LNCaP clone FGC (cell line): ENCODE data around the gene MBD2.

Source experiments
- DNase-seq: peaks from one replicate; pipeline ENCODE4 v3.0.0-alpha.2; 2011; ENCODE audit warnings: low read depth
- H3K4me3 ChIP-seq: 2 replicates; pipeline ENCODE4 v1.5.1; 2011; ENCODE audit warnings: mild to moderate bottlenecking, low read depth, low read length, control low read depth
- TF ChIP-seq, protein P1 (sequence below): IDR thresholded peaks from 2 replicates; pipeline ENCODE4 v1.5.1; 2012; ENCODE audit warnings: mild to moderate bottlenecking; ENCODE audit not compliant: control insufficient read depth, insufficient read depth; ENCODE audit errors: extremely low read depth

Gene MBD2

GRCh38 chr18:54202851-54203250 is 21.6 kb downstream of the MBD2 start:
- no peak overlapping the region for H3K4me3 ChIP-seq
- DNase-seq = no peak

DNA sequence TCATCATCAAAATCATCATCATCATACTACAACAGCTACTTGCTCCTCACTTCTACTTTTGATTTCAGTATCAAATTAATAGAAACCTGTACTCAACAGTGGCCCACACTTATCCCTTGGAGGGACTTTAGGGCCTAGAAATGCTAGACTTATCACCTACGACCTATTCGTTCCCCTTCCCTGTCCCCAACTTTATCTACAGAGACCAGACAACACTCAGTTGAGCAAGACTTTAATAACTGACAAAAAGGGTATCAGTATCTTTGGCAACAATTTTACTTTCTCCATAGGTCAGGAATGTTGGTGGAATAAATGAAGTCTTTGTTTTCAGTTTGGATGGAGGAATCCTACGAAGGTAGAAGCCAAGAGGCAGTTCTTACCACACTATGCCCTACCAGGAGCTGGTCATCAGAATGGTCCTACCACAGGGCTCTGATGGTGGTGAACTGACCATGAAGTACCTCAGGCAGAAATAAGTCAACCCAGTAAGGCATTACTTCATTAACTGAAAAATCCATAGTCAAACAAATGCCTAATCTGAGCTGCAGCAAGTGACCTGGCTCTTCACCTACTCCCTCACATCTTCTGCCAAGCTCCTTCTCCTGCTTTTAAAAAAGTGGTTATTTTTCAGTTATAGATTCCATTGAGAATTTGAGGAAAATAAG is 26.6 kb downstream of the MBD2 start:
- no peak overlapping the region for H3K4me3 ChIP-seq
- no peak for DNase-seq
- TF ChIP-seq, protein P1, sequence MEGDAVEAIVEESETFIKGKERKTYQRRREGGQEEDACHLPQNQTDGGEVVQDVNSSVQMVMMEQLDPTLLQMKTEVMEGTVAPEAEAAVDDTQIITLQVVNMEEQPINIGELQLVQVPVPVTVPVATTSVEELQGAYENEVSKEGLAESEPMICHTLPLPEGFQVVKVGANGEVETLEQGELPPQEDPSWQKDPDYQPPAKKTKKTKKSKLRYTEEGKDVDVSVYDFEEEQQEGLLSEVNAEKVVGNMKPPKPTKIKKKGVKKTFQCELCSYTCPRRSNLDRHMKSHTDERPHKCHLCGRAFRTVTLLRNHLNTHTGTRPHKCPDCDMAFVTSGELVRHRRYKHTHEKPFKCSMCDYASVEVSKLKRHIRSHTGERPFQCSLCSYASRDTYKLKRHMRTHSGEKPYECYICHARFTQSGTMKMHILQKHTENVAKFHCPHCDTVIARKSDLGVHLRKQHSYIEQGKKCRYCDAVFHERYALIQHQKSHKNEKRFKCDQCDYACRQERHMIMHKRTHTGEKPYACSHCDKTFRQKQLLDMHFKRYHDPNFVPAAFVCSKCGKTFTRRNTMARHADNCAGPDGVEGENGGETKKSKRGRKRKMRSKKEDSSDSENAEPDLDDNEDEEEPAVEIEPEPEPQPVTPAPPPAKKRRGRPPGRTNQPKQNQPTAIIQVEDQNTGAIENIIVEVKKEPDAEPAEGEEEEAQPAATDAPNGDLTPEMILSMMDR = no peak

More at GRCh38 chr18:54202851-54203250, 21.6 kb downstream of the MBD2 start:
- TF ChIP-seq, protein P1 = no peak

- H3K4me3 ChIP-seq = no peak overlapping the region
- TF ChIP-seq, protein P1 = no peak
- DNase-seq = no peak
Observed at GRCh38 chr18:54193786-54194185, 30.7 kb downstream of the MBD2 start.

DNA sequence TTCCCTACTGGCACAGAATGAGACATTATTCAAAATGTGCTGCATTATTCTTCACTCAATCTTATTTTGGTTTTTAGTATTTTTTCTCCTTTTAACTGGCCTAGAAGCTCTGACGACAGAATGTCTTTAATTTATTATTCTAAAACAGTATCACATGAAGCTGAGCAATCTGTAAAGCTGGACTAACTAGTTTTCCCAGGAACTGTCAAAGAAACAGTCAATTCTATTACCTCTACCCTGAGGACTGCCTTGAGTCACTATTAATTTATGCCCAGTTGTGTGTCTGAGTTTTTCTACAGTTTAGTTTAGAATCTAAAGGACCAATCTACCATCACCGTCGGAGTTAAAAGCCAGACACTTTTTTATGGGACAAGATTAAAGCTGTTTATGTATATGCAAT is 31.6 kb downstream of the MBD2 start:
- DNase-seq = no peak
- H3K4me3 ChIP-seq = no peak overlapping the region
- TF ChIP-seq, protein P1 = no peak

DNA sequence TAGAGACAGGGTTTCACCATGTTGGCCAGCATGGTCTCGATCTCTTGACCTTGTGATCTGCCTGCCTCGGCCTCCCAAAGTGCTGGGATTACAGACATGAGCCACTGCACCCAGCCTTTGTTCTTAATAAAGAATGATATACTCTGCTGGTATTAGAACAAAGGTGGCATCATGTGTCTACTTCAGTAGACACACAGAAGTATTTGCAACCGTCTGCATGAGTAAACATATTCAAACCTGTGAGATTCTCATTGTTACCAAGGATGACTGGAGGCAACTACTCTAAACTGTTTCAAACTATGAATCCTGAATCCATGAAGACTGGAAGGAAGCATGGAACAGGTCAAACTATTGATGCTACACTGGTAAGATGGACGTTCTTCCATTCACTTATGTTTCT is 32.1 kb downstream of the MBD2 start:
- TF ChIP-seq, protein P1 = no peak
- H3K4me3 ChIP-seq = no peak overlapping the region
- DNase-seq = no peak

DNA sequence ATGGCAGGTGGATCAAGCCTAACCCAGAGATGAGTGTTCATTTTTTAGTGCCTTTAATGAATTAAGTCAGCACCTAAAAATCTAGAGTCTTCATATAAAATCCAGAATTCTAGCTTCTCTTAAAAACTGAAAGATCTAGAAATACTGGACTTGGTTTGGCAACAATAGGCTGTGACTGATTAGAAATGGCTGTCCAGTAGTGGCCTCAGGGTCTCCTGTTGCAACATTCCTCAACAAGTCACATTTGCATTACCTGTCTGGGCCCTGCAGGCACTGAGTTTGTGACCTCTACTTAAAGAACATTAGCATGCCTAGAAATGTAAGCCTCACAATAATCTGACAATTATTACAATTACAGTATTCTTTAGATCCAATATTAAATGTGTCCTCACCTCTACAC is 33.1 kb downstream of the MBD2 start:
- TF ChIP-seq, protein P1 = no peak
- no peak overlapping the region for H3K4me3 ChIP-seq
- no peak for DNase-seq

DNA sequence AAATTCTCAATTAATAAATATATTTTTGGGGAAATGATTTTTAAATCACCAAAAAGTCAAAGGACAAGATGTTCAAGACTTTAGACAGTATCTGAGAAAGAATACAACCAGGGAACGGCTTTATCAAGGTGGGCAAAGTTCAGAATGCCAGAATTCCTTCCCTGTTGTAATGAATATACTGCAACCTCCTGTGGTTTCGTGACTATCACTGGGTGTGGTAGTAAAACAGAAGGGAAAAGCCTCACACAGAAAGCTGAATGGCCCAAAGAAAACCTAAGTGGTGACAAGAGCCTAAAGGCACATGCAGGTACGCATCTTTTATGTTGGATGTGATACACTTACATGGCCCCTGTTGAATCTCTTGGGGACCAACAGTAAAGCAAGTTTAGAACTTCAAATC is 37.1 kb downstream of the MBD2 start:
- H3K4me3 ChIP-seq = no peak overlapping the region
- no peak for DNase-seq
- TF ChIP-seq, protein P1 = no peak
